DMS79 treated with DMSO at 0.1 percent for 48 hours (cell line): ENCODE data around the gene RDH13.
A peak's percentile ranks its signal among the peaks of the same experiment; 100 is the strongest.
"Not testable (repeated sequence)": the region's sequence is repeated elsewhere in the genome, so short reads cannot be mapped to it uniquely, and the experiment has no call there.

Experiments used
- DNase-seq: peaks from one replicate; lab custom pipeline; 2025; lab: John Stamatoyannopoulos, UW

RDH13 gene

GRCh38 chr19:55012306-55012705 is 50.6 kb downstream of the RDH13 start:
- DNase-seq: no peak

GRCh38 chr19:55010561-55010960 is 52.4 kb downstream of the RDH13 start:
- DNase-seq: not testable (repeated sequence)

GRCh38 chr19:55008781-55009180 is 54.2 kb downstream of the RDH13 start:
- not testable (repeated sequence) for DNase-seq

- DNase-seq: not testable (repeated sequence)
Observed at GRCh38 chr19:55008189-55008588, 54.8 kb downstream of the RDH13 start.

GRCh38 chr19:55007537-55007936 is 55.4 kb downstream of the RDH13 start:
- not testable (repeated sequence) for DNase-seq

- not testable (repeated sequence) for DNase-seq
Observed at GRCh38 chr19:55006795-55007194, 56.2 kb downstream of the RDH13 start.

- peak; percentile 32 for DNase-seq
Observed at GRCh38 chr19:55005684-55006488, 57.1 kb downstream of the RDH13 start.

- no peak for DNase-seq
Observed at GRCh38 chr19:55000761-55001160, 62.2 kb downstream of the RDH13 start.

- DNase-seq: not testable (repeated sequence)
Observed at GRCh38 chr19:54998751-54999239, 64.2 kb downstream of the RDH13 start.

- no peak for DNase-seq
Observed at GRCh38 chr19:54995561-54995960, 67.4 kb downstream of the RDH13 start.
